Bronchial epithelial cell (primary cell): ENCODE measurements around the gene FBXO24. TPM values are rescaled to one million over a fixed set of nuclear protein-coding genes. Genes with fewer than 3 reads are reported as not detected.

Experiments used
- DNase-seq: peaks from one replicate; pipeline ENCODE4 v3.0.0-alpha.2; 2010; ENCODE audit warnings: low read depth
- FAIRE-seq: peaks from 2 replicates; lab custom pipeline; 2011; peaks lifted over from hg19 to GRCh38; lab: Jason Lieb, UNC
- H3K27me3 ChIP-seq: 2 replicates; pipeline ENCODE4 v1.5.1; 2011; ENCODE audit warnings: low read length; ENCODE audit not compliant: control insufficient read depth, insufficient read depth
- H3K36me3 ChIP-seq: 2 replicates; pipeline ENCODE4 v1.5.1; 2011; ENCODE audit warnings: low read length; ENCODE audit not compliant: control insufficient read depth, insufficient read depth
- H3K4me3 ChIP-seq: 2 replicates; pipeline ENCODE4 v1.5.1; 2011; ENCODE audit warnings: mild to moderate bottlenecking, low read depth, low read length, control low read depth
- total RNA-seq: library from RNA; depleted of rRNA; stranded (reverse); fragments of >200 nt; gene quantifications from 2 replicates; pipeline ENCODE4 v1.2.1, GENCODE V29; 2014
- TF ChIP-seq, protein P1 (sequence below): IDR thresholded peaks from 2 replicates; pipeline ENCODE4 v1.5.1; 2011; ENCODE audit warnings: mild to moderate bottlenecking, moderate library complexity, low read length, control low read depth, inconsistent platforms; ENCODE audit not compliant: insufficient read depth, severe bottlenecking

The FBXO24 gene
- total RNA-seq, 1 donor from 2014 or later, result 0.53 TPM

DNA sequence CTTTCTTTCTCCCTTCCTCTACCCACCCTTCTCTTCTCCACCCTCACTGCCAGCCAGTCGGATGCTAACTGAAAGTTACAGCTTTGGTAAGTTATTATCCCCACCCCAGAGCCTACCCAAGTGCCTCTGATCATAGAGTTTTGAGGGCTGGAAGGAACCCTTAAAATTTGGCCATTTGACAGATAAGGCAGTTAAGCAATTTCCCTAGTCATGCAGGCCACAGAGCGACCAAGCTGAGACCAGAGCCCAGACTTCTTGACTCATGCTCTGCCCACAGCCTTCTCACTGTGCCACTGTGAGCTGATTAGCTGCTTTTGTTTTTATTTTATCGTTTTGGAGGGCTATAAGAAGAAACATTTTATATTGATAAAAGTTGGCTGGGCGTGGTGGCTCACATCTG is 29.6 kb upstream of the FBXO24 start:
- H3K27me3 ChIP-seq, result no peaks in the 10 kb centered on the region
- TF ChIP-seq, protein P1, sequence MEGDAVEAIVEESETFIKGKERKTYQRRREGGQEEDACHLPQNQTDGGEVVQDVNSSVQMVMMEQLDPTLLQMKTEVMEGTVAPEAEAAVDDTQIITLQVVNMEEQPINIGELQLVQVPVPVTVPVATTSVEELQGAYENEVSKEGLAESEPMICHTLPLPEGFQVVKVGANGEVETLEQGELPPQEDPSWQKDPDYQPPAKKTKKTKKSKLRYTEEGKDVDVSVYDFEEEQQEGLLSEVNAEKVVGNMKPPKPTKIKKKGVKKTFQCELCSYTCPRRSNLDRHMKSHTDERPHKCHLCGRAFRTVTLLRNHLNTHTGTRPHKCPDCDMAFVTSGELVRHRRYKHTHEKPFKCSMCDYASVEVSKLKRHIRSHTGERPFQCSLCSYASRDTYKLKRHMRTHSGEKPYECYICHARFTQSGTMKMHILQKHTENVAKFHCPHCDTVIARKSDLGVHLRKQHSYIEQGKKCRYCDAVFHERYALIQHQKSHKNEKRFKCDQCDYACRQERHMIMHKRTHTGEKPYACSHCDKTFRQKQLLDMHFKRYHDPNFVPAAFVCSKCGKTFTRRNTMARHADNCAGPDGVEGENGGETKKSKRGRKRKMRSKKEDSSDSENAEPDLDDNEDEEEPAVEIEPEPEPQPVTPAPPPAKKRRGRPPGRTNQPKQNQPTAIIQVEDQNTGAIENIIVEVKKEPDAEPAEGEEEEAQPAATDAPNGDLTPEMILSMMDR, result no peak
- H3K4me3 ChIP-seq, result no peak overlapping the region
- no peak for DNase-seq
- peaks cover 3% of the 10 kb centered on the region for H3K36me3 ChIP-seq
- FAIRE-seq, result no peak

DNA sequence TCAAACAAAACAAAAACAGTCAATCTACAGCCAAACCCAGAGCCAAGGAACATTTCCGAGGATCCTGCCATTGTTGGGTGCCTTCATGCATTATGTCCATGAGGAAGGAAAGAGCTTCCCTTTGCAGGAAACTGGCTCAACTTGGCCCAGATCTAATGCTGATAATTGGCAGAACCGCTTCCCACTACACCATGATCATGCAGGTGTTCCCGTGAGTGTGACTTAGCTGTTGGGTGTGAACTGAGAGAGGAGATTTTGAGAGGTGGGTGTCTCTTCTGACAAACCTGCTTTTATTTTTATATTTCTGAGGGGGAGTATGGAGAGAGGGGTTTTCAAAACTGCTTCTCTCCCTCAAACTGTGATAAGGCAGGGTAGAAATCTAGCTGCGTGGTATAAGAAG is 27.0 kb upstream of the FBXO24 start:
- Histone ChIP-seq H3K4me3 (no peak overlapping the region), H3K36me3 (peaks cover 3% of the 10 kb centered on the region), H3K27me3 (no peaks in the 10 kb centered on the region)
- no peak for DNase-seq
- TF ChIP-seq, protein P1, result no peak
- FAIRE-seq, result no peak

DNA sequence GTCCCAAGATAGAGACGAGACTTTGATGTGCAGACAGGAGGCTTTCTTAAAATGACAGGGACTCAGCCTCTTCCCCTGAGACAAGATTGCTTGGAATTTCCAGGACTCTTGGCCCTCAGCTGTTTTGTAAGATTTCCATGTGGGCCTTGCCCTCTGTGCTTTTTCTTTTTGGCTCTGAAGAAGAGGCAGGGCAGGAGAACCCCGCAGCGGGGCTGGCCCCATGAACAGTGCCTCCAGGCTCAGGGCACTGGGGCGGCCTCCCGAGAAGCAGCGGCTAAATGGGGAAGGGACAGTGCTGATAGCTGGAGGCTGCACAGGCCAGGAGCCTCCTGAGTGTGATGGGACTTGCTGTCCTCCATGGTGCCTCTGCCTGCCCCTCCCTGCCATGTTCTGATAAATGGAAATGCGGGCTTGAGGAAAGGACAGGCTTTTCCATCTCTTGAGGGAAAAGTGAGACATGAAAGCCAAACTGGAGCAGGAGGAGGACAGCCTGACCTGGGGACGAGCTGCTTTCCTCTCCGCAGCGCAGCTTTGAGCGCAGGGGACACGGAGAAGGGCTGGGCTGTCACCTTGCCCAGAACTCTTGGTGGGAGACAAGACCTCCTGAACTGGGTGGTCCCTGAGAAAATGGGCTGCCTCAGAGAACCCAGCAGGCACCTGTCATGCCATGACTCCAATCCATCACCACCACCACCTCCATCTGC is 24.5 kb upstream of the FBXO24 start:
- TF ChIP-seq, protein P1, result no peak
- no peak for DNase-seq
- FAIRE-seq, result no peak
- Histone ChIP-seq H3K27me3 (no peaks in the 10 kb centered on the region), H3K4me3 (no peak overlapping the region), H3K36me3 (peaks cover 3% of the 10 kb centered on the region)

DNA sequence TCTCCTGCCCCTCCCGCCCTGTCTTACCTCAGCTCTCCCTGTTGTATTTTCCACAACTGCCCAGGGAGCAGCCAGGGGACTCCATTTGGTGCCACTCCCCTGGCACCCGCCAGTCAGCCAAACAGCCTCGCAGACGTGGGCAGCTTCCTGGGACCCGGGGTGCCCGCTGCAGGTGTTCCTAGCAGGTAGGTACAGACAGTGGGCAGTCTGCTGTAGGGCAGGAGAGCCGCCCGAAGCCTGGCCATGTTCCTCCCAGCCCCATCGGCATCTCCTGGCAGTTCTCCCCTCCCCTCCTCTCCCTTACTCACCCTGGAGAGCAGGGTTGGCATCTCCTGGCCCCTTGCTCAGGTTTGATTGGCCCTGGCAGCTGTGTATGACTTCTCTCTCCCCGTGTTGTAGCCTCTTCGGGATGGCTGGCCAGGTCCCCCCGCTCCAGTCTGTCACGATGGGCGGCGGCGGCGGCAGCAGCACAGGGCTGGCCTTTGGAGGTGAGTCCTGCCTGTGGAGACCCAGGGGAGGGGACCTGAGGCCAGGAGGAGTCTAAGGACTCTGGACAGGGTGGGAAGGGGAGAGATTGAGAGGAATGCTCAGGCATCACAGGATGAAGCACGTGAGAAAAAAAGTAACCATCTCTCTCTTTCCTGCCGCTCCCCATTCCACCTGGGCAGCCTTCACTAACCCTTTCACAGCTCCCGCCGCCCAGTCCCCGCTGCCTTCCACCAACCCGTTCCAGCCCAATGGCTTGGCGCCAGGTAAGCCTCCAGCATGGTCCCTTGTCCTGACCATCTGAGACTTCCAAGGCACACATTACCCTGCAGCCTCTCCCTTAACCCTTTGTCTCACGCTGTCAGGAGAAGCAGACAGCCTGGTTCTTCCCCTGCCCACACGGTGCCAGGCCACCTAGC is 23.7 kb upstream of the FBXO24 start:
- FAIRE-seq, result no peak
- TF ChIP-seq, protein P1, result no peak
- Histone ChIP-seq H3K36me3 (peaks cover 3% of the 10 kb centered on the region), H3K27me3 (no peaks in the 10 kb centered on the region), H3K4me3 (no peak overlapping the region)
- no peak for DNase-seq

DNA sequence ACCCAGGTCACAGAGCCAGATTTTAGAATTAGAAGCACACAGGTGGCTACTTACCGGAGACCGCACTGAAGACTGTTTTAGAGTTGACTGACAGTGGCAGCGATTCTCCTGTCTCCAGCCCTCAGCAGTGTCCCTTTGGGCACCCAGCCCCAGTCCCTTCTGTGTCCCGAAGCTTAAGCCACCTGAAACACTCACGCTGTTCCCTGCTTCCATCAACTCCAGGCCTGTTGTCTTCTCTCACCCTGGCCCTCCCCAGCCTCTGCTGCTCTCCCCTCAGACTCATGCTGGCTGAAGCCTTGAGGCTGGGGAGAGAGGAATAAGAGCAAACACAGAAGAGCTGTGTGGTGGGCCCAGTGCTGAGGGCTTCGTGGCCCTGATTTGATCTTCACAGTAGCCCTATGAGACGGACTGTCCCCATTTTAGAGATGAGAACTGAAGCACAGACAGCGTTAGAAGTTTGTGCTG is 23.0 kb upstream of the FBXO24 start:
- Histone ChIP-seq H3K36me3 (peaks cover 3% of the 10 kb centered on the region), H3K4me3 (no peak overlapping the region), H3K27me3 (no peaks in the 10 kb centered on the region)
- DNase-seq, result no peak
- TF ChIP-seq, protein P1, result no peak
- no peak for FAIRE-seq
